GM13976 (cell line): ENCODE measurements around the gene SUDS3.
"Not testable (repeated sequence)": the region's sequence is repeated elsewhere in the genome, so short reads cannot be mapped to it uniquely, and the experiment has no call there.

ENCODE experiments used
- DNase-seq: peaks from one replicate; pipeline ENCODE4 v3.0.0; 2012; ENCODE audit warnings: low spot score
- CTCF ChIP-seq: IDR thresholded peaks from 2 replicates; pipeline ENCODE4 v1.5.1; 2012; ENCODE audit warnings: borderline replicate concordance, mild to moderate bottlenecking; ENCODE audit not compliant: insufficient read depth; ENCODE audit errors: extremely low read depth, missing control alignments, control extremely low read depth
- in situ Hi-C: fragments of 300-500 bp; cut with MboI; formaldehyde crosslinking; loops from one replicate; pipeline ENCODE4 v1.12.0; 2022; ENCODE audit warnings: low sequenced_read_pairs, mixed read lengths, inconsistent platforms; ENCODE audit not compliant: unreplicated experiment

Gene SUDS3

GRCh38 chr12:118404876-118405521 lies 28.6 kb downstream of the SUDS3 start:
- in situ Hi-C loops: loop anchor here (25.0 kb wide), 1 partner anchor 632 kb away; no protein-coding TSS in a partner anchor
- peak; percentile 57 for DNase-seq
- peak; percentile 57 for TF ChIP-seq CTCF

GRCh38 chr12:118408241-118408640 lies 31.9 kb downstream of the SUDS3 start:
- in situ Hi-C loops: loop anchor here (25.0 kb wide), 1 partner anchor 629 kb away; no protein-coding TSS in a partner anchor
- DNase-seq: not testable (repeated sequence)

- in situ Hi-C loops: loop anchor here (25.0 kb wide), 1 partner anchor 627 kb away; no protein-coding TSS in a partner anchor
- no peak for TF ChIP-seq CTCF
- no peak for DNase-seq
These were observed 33.5 kb downstream of the SUDS3 start for GRCh38 chr12:118409834-118410233.

DNA sequence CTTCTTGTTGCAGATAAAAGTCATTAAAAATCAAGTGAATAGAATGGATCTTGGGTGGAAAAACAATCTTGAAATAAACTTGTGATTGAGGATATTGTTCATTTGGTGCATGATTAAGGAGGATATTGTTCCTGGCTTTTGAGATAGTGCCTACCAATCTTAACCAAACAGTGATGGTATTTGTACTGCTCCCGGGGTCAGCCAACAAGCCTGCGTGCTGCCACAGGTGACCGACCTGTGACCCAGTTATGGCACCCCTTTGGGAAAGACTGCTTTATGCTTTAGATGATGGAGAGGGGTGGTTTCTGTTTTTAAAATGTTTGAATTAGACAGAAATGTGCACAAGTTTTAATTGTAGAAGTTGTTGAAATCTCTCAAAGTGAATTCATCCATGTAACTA lies 41.6 kb downstream of the SUDS3 start:
- in situ Hi-C loops: loop anchor here (25.0 kb wide), 1 partner anchor 619 kb away; no protein-coding TSS in a partner anchor
- no peak for DNase-seq
- TF ChIP-seq CTCF: no peak

DNA sequence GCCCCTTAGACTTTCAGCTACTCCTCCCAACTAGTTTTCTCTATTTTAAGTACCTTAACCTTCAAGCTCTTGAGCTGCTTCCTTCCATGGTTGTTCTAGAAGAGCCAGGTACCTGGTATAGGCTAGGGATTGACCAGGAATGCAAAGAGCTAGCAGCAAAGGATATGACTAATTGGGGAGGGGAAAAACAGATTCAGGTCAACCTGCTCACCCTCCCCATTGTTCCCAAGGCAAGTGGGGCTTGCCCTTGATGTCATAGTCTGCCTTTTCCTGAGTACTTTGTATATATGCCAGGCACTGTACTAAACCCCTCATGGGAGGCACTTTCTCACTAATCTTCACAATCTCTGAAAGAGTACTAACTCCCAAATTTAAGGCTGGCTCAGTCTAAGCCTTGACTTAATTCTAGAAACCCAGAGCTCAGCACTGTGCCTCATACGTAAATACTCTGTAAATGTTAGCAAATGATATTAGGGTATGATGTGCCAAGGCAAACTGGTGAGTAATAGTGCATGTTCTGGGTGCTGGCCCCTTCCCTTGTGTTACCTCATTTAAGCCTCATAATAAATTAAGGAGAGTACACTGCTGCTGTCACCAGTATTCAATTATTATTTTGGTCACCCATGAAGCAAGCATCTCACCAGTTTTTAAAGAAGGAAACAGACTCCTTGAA lies 42.2 kb downstream of the SUDS3 start:
- no peak for DNase-seq
- no peak for TF ChIP-seq CTCF
- in situ Hi-C loops: loop anchor here (25.0 kb wide), 1 partner anchor 619 kb away; no protein-coding TSS in a partner anchor

DNA sequence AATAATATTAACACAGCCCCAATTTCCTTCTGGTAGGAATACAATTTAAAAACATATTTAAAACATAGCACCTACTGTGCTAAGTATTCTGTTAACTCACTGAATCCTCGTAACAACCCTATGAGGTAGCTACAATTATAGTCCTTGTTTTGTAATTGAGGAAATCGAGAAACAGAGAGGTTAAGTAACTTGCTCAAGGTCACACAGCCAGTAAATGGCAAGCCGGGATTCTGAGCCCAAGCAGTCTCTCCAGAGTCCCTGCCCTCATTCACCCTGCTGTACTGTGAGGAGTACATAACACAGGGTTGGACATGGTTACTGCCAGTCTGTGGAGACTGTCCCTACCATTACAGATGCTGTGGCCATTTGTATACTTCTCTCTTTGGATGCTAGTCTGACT lies 44.3 kb downstream of the SUDS3 start:
- no peak for TF ChIP-seq CTCF
- in situ Hi-C loops: loop anchor here (25.0 kb wide), 1 partner anchor 617 kb away; no protein-coding TSS in a partner anchor
- DNase-seq: no peak

DNA sequence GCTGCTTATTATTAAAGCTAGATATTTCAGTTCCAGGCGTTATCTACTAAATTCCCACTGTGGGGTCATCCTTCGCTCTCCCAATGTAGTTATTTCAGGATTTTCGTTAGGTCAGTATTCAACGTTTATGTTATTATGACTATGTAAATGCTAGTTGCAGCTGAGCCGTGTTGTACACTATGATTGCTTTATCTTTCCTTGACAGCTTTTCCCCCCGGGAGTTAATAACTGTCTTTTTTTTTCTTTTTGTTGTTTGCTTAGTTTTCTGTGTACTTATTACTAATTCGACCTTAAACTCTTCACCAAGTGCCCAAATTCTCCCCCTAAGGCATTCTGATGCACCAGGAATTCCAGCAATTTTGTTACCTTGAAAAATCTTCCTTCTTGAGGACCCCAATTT lies 48.5 kb downstream of the SUDS3 start:
- in situ Hi-C loops: loop anchor here (25.0 kb wide), 1 partner anchor 612 kb away; no protein-coding TSS in a partner anchor
- no peak for TF ChIP-seq CTCF
- no peak for DNase-seq
